Measurements from ENCODE around the gene RPP40. TPM values are rescaled to one million over a fixed set of nuclear protein-coding genes. Genes with fewer than 3 reads are reported as not detected.
"Not testable (repeated sequence)": the region's sequence is repeated elsewhere in the genome, so short reads cannot be mapped to it uniquely, and the experiment has no call there.

RPP40 gene
- total RNA-seq, 1 experiment from 2014 or later: 25.9 TPM

DNA sequence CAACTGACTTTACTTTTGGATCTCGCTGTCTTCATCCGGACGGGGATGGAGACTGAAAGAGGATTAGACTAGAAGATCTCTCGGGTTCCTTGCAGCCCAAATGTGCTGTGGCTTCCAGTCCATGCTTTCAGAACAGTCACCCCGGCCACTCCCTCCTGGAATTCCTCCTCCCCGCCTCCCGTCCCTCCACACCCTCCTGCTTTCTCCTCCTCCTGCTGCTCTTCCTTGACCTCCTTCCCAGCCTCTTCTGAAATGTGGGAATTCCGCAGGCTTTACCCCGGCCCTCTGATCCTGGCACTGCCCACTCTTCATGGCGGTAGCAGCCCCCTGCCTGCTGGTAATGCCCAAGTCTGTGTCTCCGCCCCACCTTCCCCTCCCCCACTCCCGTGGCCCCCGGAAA, 28.9 kb upstream of the RPP40 start:
- H3K36me3 ChIP-seq (ENCODE audit: control insufficient read depth, insufficient read depth, low read length); BruUV-seq (replicated peaks); DNase-seq (ENCODE audit: low read depth, low spot score); H3K9me3 ChIP-seq (ENCODE audit: control insufficient read depth, insufficient read depth, low read depth, low read length); POLR2A ChIA-PET; in situ Hi-C loops (cut with HindIII; ENCODE audit: low pct_unique_long_range_greater_than_20kb, low sequenced_read_pairs); H3K4me1 ChIP-seq (ENCODE audit: control insufficient read depth, insufficient read depth, low read length); H3K27me3 ChIP-seq (ENCODE audit: control insufficient read depth, insufficient read depth, low read length); H3K27ac ChIP-seq (ENCODE audit: low read length): not testable (repeated sequence)
- CTCF ChIA-PET: interaction anchor here (0.6 kb wide), 1 partner anchor 25 kb away, joined by 4 read pairs; no protein-coding TSS in a partner anchor
- ATAC-seq: peak; percentile 71
- intact Hi-C loops (cut with micrococcal nuclease; ENCODE audit: unreplicated experiment): loop anchor here (10.0 kb wide), 1 partner anchor 578 kb away; no protein-coding TSS in a partner anchor
- peak overlapping the region; percentile 15 to 43; a peak in 3 of 4 replicates for H3K4me3 ChIP-seq (ENCODE audit: low read depth in 2 of 2, low read length in 2 of 2)

DNA sequence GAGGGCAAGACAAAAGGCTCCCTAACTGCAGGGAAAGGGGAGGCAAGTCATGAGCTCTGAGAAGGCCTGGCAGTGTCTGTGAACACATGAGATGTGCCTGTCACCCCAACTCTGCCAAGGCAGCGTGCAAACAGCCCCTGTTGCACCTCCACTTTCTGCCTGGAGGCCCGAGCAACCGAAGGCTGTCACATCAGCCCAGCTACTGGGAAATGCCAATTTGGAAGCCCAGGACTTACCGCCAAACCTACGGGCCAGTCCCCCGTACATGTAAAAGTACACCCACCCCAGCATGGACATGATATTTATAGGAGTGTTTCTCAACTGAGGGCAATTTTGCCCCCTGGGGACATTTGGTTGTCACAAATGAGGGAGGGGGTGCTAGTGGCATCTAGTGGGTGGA, 27.3 kb upstream of the RPP40 start:
- CTCF ChIA-PET: no interaction called here
- TF ChIP-seq TCF7L2 (IDR thresholded peaks at IDR 0.05; ENCODE audit: low read depth, low read length) (no peak), SIN3A (IDR thresholded peaks at IDR 0.05; ENCODE audit: borderline replicate concordance, insufficient read depth, low read depth, low read length) (no peak), POLR2AphosphoS5 (IDR thresholded peaks at IDR 0.05; ENCODE audit: low read depth, low read length) (no peak)
- TF ChIP-seq, protein P1, sequence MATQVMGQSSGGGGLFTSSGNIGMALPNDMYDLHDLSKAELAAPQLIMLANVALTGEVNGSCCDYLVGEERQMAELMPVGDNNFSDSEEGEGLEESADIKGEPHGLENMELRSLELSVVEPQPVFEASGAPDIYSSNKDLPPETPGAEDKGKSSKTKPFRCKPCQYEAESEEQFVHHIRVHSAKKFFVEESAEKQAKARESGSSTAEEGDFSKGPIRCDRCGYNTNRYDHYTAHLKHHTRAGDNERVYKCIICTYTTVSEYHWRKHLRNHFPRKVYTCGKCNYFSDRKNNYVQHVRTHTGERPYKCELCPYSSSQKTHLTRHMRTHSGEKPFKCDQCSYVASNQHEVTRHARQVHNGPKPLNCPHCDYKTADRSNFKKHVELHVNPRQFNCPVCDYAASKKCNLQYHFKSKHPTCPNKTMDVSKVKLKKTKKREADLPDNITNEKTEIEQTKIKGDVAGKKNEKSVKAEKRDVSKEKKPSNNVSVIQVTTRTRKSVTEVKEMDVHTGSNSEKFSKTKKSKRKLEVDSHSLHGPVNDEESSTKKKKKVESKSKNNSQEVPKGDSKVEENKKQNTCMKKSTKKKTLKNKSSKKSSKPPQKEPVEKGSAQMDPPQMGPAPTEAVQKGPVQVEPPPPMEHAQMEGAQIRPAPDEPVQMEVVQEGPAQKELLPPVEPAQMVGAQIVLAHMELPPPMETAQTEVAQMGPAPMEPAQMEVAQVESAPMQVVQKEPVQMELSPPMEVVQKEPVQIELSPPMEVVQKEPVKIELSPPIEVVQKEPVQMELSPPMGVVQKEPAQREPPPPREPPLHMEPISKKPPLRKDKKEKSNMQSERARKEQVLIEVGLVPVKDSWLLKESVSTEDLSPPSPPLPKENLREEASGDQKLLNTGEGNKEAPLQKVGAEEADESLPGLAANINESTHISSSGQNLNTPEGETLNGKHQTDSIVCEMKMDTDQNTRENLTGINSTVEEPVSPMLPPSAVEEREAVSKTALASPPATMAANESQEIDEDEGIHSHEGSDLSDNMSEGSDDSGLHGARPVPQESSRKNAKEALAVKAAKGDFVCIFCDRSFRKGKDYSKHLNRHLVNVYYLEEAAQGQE (IDR thresholded peaks at IDR 0.05; ENCODE audit: insufficient read depth in 1 of 2, low read depth in 2 of 2, low read length in 1 of 2): no peak
- TF ChIP-seq, protein P2, sequence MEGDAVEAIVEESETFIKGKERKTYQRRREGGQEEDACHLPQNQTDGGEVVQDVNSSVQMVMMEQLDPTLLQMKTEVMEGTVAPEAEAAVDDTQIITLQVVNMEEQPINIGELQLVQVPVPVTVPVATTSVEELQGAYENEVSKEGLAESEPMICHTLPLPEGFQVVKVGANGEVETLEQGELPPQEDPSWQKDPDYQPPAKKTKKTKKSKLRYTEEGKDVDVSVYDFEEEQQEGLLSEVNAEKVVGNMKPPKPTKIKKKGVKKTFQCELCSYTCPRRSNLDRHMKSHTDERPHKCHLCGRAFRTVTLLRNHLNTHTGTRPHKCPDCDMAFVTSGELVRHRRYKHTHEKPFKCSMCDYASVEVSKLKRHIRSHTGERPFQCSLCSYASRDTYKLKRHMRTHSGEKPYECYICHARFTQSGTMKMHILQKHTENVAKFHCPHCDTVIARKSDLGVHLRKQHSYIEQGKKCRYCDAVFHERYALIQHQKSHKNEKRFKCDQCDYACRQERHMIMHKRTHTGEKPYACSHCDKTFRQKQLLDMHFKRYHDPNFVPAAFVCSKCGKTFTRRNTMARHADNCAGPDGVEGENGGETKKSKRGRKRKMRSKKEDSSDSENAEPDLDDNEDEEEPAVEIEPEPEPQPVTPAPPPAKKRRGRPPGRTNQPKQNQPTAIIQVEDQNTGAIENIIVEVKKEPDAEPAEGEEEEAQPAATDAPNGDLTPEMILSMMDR (IDR thresholded peaks at IDR 0.05): no peak
- Histone ChIP-seq H3K4me3 (ENCODE audit: low read depth in 2 of 2, low read length in 2 of 2) (no peak overlapping the region), H3K27me3 (ENCODE audit: control insufficient read depth, insufficient read depth, low read length) (no peaks in the 10 kb centered on the region), H3K4me1 (ENCODE audit: control insufficient read depth, insufficient read depth, low read length) (no peaks in the 10 kb centered on the region; the same call in 1 of the 2 replicates), H3K36me3 (ENCODE audit: control insufficient read depth, insufficient read depth, low read length) (no peaks in the 10 kb centered on the region), H3K27ac (ENCODE audit: low read length) (no peak overlapping the region), H3K9me3 (ENCODE audit: control insufficient read depth, insufficient read depth, low read depth, low read length) (no peaks in the 10 kb centered on the region)
- DNase-seq (ENCODE audit: low read depth, low spot score): no peak
- no peak for ATAC-seq
- intact Hi-C loops (cut with micrococcal nuclease; ENCODE audit: unreplicated experiment): loop anchor here (10.0 kb wide), 1 partner anchor 576 kb away; no protein-coding TSS in a partner anchor
- BruUV-seq (replicated peaks): no TSS peak
- in situ Hi-C loops (cut with HindIII; ENCODE audit: low pct_unique_long_range_greater_than_20kb, low sequenced_read_pairs): no loop called here
- POLR2A ChIA-PET: no interaction called here

DNA sequence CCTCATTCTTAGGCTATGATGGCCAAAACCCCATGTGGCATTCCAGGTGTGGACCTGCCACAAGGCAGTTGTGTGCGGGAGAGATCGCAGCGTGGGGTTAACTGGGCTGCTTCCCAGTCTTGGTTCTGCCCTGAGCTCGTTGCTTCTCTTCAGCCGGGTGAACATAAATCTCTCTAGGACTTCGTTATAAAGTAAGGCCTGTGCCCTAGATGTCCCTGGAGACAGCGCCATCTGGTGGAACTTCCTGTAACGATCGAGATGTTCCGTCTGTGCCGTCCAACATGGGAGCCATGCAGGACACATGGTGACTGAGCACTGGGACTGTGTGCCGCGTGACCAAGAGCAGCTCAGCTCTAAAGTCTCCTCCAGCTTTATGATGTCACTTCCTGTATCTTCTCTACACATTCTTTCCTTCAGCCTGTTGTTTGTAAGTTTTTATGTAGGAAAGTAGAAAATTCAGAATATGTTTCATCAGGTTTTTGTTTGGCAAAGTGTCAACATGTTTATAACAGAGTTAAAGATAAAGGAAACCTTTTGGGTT, 26.8 kb upstream of the RPP40 start:
- intact Hi-C loops (cut with micrococcal nuclease; ENCODE audit: unreplicated experiment) (loop anchor here (10.0 kb wide), 1 partner anchor 576 kb away; no protein-coding TSS in a partner anchor), in situ Hi-C loops (cut with HindIII; ENCODE audit: low pct_unique_long_range_greater_than_20kb, low sequenced_read_pairs) (no loop called here)
- TF ChIP-seq, protein P1 (IDR thresholded peaks at IDR 0.05; ENCODE audit: insufficient read depth in 1 of 2, low read depth in 2 of 2, low read length in 1 of 2): no peak
- TF ChIP-seq, protein P2 (IDR thresholded peaks at IDR 0.05): peak; percentile 84
- H3K9me3 ChIP-seq (ENCODE audit: control insufficient read depth, insufficient read depth, low read depth, low read length): no peaks in the 10 kb centered on the region
- no peaks in the 10 kb centered on the region; the same call in none of the 2 replicates for H3K4me1 ChIP-seq (ENCODE audit: control insufficient read depth, insufficient read depth, low read length)
- DNase-seq (ENCODE audit: low read depth, low spot score): peak; percentile 42
- ChIA-PET POLR2A (no interaction called here), CTCF (interaction anchor here (0.5 to 0.6 kb wide), 2 partner anchors 24 to 415 kb away, joined by 4 to 8 read pairs; no protein-coding TSS in a partner anchor)
- no peaks in the 10 kb centered on the region for H3K36me3 ChIP-seq (ENCODE audit: control insufficient read depth, insufficient read depth, low read length)
- no peak overlapping the region for H3K27ac ChIP-seq (ENCODE audit: low read length)
- peak; percentile 86 for ATAC-seq
- no TSS peak for BruUV-seq (replicated peaks)
- no peak overlapping the region for H3K4me3 ChIP-seq (ENCODE audit: low read depth in 2 of 2, low read length in 2 of 2)
- H3K27me3 ChIP-seq (ENCODE audit: control insufficient read depth, insufficient read depth, low read length): no peaks in the 10 kb centered on the region

All from Panc1 (cell line).